ENCODE measurements around the gene COLQ. TPM values are rescaled to one million over a fixed set of nuclear protein-coding genes. Genes with fewer than 3 reads are reported as not detected.

The COLQ gene
- total RNA-seq, 6 experiments from 2014 or later, result 0.17 to 0.54 (median 0.29) TPM

GRCh38 chr3:15498431-15499214, 22.9 kb downstream of the COLQ start:
- Mint-ChIP-seq H3K36me3 (ENCODE audit: low read depth) (no peaks in the 10 kb centered on the region), H3K27me3 (ENCODE audit: insufficient read depth) (peaks cover 29% of the 10 kb centered on the region), H3K9me3 (no peaks in the 10 kb centered on the region), H3K4me1 (ENCODE audit: low read depth) (peaks cover 5% of the 10 kb centered on the region; the same call in 1 of the 2 replicates), H3K27ac (no peak overlapping the region), H3K4me3 (no peak overlapping the region)
- TF ChIP-seq, protein P1, sequence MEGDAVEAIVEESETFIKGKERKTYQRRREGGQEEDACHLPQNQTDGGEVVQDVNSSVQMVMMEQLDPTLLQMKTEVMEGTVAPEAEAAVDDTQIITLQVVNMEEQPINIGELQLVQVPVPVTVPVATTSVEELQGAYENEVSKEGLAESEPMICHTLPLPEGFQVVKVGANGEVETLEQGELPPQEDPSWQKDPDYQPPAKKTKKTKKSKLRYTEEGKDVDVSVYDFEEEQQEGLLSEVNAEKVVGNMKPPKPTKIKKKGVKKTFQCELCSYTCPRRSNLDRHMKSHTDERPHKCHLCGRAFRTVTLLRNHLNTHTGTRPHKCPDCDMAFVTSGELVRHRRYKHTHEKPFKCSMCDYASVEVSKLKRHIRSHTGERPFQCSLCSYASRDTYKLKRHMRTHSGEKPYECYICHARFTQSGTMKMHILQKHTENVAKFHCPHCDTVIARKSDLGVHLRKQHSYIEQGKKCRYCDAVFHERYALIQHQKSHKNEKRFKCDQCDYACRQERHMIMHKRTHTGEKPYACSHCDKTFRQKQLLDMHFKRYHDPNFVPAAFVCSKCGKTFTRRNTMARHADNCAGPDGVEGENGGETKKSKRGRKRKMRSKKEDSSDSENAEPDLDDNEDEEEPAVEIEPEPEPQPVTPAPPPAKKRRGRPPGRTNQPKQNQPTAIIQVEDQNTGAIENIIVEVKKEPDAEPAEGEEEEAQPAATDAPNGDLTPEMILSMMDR (IDR thresholded peaks at IDR 0.05), result no peak
- peak; percentile 3 for DNase-seq

DNA sequence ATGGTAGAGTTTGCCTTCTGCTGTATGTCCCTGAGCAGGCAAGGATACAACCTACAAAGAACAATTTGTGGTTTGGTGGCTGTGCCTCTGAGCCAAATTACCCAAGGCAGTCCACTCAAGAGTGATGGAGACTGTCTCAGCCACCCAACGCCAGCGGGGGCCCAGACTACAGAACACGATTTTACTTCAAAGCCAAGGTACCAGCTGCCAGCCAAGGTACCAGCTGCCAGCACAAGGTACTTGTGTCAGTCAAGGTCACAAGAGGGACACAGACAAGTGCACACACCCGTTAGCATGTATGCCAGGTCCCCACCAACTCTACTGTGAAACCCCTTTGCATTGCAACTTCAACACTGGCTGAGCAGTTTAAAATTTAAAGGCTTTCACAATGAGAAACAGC, 23.5 kb downstream of the COLQ start:
- no peak overlapping the region for H3K27ac Mint-ChIP-seq
- H3K27me3 Mint-ChIP-seq (ENCODE audit: insufficient read depth), result peaks cover 33% of the 10 kb centered on the region
- H3K9me3 Mint-ChIP-seq, result no peaks in the 10 kb centered on the region
- TF ChIP-seq, protein P1 (IDR thresholded peaks at IDR 0.05), result no peak
- peaks cover 5% of the 10 kb centered on the region; the same call in 1 of the 2 replicates for H3K4me1 Mint-ChIP-seq (ENCODE audit: low read depth)
- H3K36me3 Mint-ChIP-seq (ENCODE audit: low read depth), result no peaks in the 10 kb centered on the region
- no peak overlapping the region for H3K4me3 Mint-ChIP-seq
- DNase-seq, result no peak

GRCh38 chr3:15496341-15496664, 25.2 kb downstream of the COLQ start:
- no peak overlapping the region for H3K27ac Mint-ChIP-seq
- no peaks in the 10 kb centered on the region for H3K9me3 Mint-ChIP-seq
- H3K36me3 Mint-ChIP-seq (ENCODE audit: low read depth), result no peaks in the 10 kb centered on the region
- H3K4me3 Mint-ChIP-seq, result no peak overlapping the region
- TF ChIP-seq, protein P1 (IDR thresholded peaks at IDR 0.05), result no peak
- peaks cover 5% of the 10 kb centered on the region; the same call in 1 of the 2 replicates for H3K4me1 Mint-ChIP-seq (ENCODE audit: low read depth)
- H3K27me3 Mint-ChIP-seq (ENCODE audit: insufficient read depth), result peaks cover 35% of the 10 kb centered on the region
- DNase-seq, result no peak

- Mint-ChIP-seq H3K27ac (no peak overlapping the region), H3K36me3 (ENCODE audit: low read depth) (no peaks in the 10 kb centered on the region), H3K4me1 (ENCODE audit: low read depth) (peaks cover 5% of the 10 kb centered on the region; the same call in 1 of the 2 replicates), H3K27me3 (ENCODE audit: insufficient read depth) (peaks cover 35% of the 10 kb centered on the region), H3K4me3 (no peak overlapping the region), H3K9me3 (no peaks in the 10 kb centered on the region)
- DNase-seq, result no peak
- TF ChIP-seq, protein P1 (IDR thresholded peaks at IDR 0.05), result no peak
Measured at GRCh38 chr3:15495461-15496340, 25.8 kb downstream of the COLQ start.

- Mint-ChIP-seq H3K27ac (no peak overlapping the region), H3K27me3 (ENCODE audit: insufficient read depth) (peaks cover 28% of the 10 kb centered on the region), H3K9me3 (no peaks in the 10 kb centered on the region), H3K36me3 (ENCODE audit: low read depth) (no peaks in the 10 kb centered on the region), H3K4me3 (no peak overlapping the region), H3K4me1 (ENCODE audit: low read depth) (no peaks in the 10 kb centered on the region)
- TF ChIP-seq, protein P1 (IDR thresholded peaks at IDR 0.05), result no peak
- no peak for DNase-seq
Measured at GRCh38 chr3:15493436-15493835, 28.1 kb downstream of the COLQ start.
